Endothelial cell of umbilical vein (primary cell): ENCODE data around the gene BCAS4. TPM values are rescaled to one million over a fixed set of nuclear protein-coding genes. Genes with fewer than 3 reads are reported as not detected.

Source experiments
- BruUV-seq: library from RNA; stranded (reverse); fragments of 400-500 nt; replicated peaks from 2 replicates; lab custom pipeline; 2021; lab: Mats Ljungman, UMichigan
- CTCF ChIA-PET: fragments of 300-600, 350-600 bp; sonication (Branson Sonifier 250); formaldehyde crosslinking; loops from one replicate; lab custom pipeline; 2021; ENCODE audit warnings: antibody characterized with exemption, inconsistent platforms; lab: Charles Lee
- POLR2A ChIA-PET: fragments of 300-600, 350-600 bp; sonication (Branson Sonifier 250); formaldehyde crosslinking; loops from one replicate; lab custom pipeline; 2021; ENCODE audit warnings: antibody characterized with exemption, inconsistent platforms; lab: Charles Lee
- DNase-seq: peaks from one replicate; pipeline ENCODE4 v3.0.0-alpha.2; 2011; ENCODE audit warnings: low read depth, low spot score
- FAIRE-seq: peaks from 2 replicates; lab custom pipeline; 2011; peaks lifted over from hg19 to GRCh38; lab: Jason Lieb, UNC
- H2AFZ ChIP-seq: 2 replicates; pipeline ENCODE4 v1.6.0; 2012; ENCODE audit warnings: low read depth, low read length, control low read depth, inconsistent platforms
- H3K27ac ChIP-seq: 2 replicates; pipeline ENCODE4 v1.5.1; 2011; ENCODE audit warnings: low read depth, mild to moderate bottlenecking, control low read depth, low read length, moderate library complexity; ENCODE audit not compliant: insufficient read depth
- H3K27me3 ChIP-seq, 2 experiments: 2 replicates each; pipeline versions ENCODE4 v1.6.0 to v1.6.1; 2011; ENCODE audit warnings: low read length in 2 of 2, mixed read lengths in 1 of 2; ENCODE audit not compliant: control insufficient read depth in 2 of 2, insufficient read depth in 2 of 2
- H3K36me3 ChIP-seq, 2 experiments: 2 replicates in 1 of 2; 3 replicates in 1 of 2; pipeline ENCODE4 v1.5.1; 2011; ENCODE audit warnings: low read length in 2 of 2, mild to moderate bottlenecking in 1 of 2, moderate library complexity in 1 of 2; ENCODE audit not compliant: control insufficient read depth in 2 of 2, insufficient read depth in 2 of 2; ENCODE audit errors: extremely low read depth in 1 of 2
- H3K4me1 ChIP-seq: 3 replicates; pipeline ENCODE4 v1.5.1; 2011; ENCODE audit warnings: mild to moderate bottlenecking, low read length; ENCODE audit not compliant: control insufficient read depth, insufficient read depth; ENCODE audit errors: extremely low read depth
- H3K4me2 ChIP-seq: 2 replicates; pipeline ENCODE4 v1.6.1; 2011; ENCODE audit warnings: low read length, control low read depth, mixed read lengths; ENCODE audit not compliant: insufficient read depth
- H3K4me3 ChIP-seq, 3 experiments: fragments of 200-600 bp in 1 of 3; sonication (generic), shearing (Covaris generic) in 1 of 3; replicated peaks in 1 of 3; 2 replicates each; pipeline ENCODE4 v1.5.1; 2011 to 2016; ENCODE audit warnings: control low read depth in 3 of 3, low read length in 3 of 3, mild to moderate bottlenecking in 2 of 3, inconsistent platforms in 1 of 3, low read depth in 1 of 3, moderate library complexity in 1 of 3; ENCODE audit not compliant: insufficient read depth in 1 of 3
- H3K79me2 ChIP-seq: 2 replicates; pipeline ENCODE4 v1.6.0; 2012; ENCODE audit warnings: low read length, inconsistent platforms; ENCODE audit not compliant: control insufficient read depth, insufficient read depth
- H3K9ac ChIP-seq: replicated peaks from 2 replicates; pipeline ENCODE3; 2011; ENCODE audit warnings: low read length, control low read depth; ENCODE audit not compliant: insufficient read depth; ENCODE audit errors: extremely low read depth
- H3K9me1 ChIP-seq: replicated peaks from 3 replicates; pipeline ENCODE4 v1.6.0; 2011; ENCODE audit warnings: mild to moderate bottlenecking, low read length; ENCODE audit not compliant: control insufficient read depth, insufficient read depth; ENCODE audit errors: extremely low read depth
- H3K9me3 ChIP-seq: replicated peaks from 2 replicates; pipeline ENCODE4 v1.5.1; 2012; ENCODE audit warnings: low read length, inconsistent platforms; ENCODE audit not compliant: control insufficient read depth, insufficient read depth
- H4K20me1 ChIP-seq: replicated peaks from 2 replicates; pipeline ENCODE3; 2011; ENCODE audit warnings: mild to moderate bottlenecking, low read length; ENCODE audit not compliant: control insufficient read depth, insufficient read depth; ENCODE audit errors: extremely low read depth
- CTCF ChIP-seq, 2 donors: IDR thresholded peaks; 1 replicate in 1 of 2; 2 replicates in 1 of 2; pipeline ENCODE4 v1.5.1; 2011; ENCODE audit warnings: low read length in 2 of 2, mild to moderate bottlenecking in 2 of 2, moderate library complexity in 2 of 2, control low read depth in 1 of 2, inconsistent platforms in 1 of 2, low read depth in 1 of 2; ENCODE audit not compliant: insufficient read depth in 1 of 2; ENCODE audit errors: extremely low read depth in 1 of 2
- EZH2 ChIP-seq: IDR thresholded peaks from 2 replicates; pipeline ENCODE4 v1.6.1; 2012; ENCODE audit warnings: borderline replicate concordance, low read depth, mild to moderate bottlenecking, moderate library complexity, low read length, inconsistent platforms; ENCODE audit not compliant: severe bottlenecking
- FOS ChIP-seq: IDR thresholded peaks from 2 replicates; pipeline ENCODE4 v1.6.1; 2011; ENCODE audit warnings: mild to moderate bottlenecking, low read length, moderate library complexity, borderline replicate concordance; ENCODE audit not compliant: insufficient read depth
- GATA2 ChIP-seq: IDR thresholded peaks from 2 replicates; pipeline ENCODE4 v1.7.0; 2011; ENCODE audit warnings: low read depth, mild to moderate bottlenecking, moderate library complexity, mixed read lengths, low read length; ENCODE audit not compliant: insufficient read length, insufficient read depth
- JUN ChIP-seq: IDR thresholded peaks from 2 replicates; pipeline ENCODE4 v1.6.1; 2011; ENCODE audit warnings: borderline replicate concordance, low read depth; ENCODE audit not compliant: insufficient read length, insufficient read depth
- MAX ChIP-seq: IDR thresholded peaks from 2 replicates; pipeline ENCODE4 v1.6.1; 2011; ENCODE audit not compliant: insufficient read depth, insufficient read length
- MYC ChIP-seq: IDR thresholded peaks from one replicate; pipeline ENCODE4 v1.6.1; 2011; ENCODE audit warnings: mild to moderate bottlenecking, low read depth, low read length
- POLR2A ChIP-seq: IDR thresholded peaks from 2 replicates; pipeline ENCODE4 v1.6.1; 2012; ENCODE audit warnings: low read depth, mild to moderate bottlenecking, control low read depth, low read length
- POLR2AphosphoS5 ChIP-seq: IDR thresholded peaks from 2 replicates; pipeline ENCODE4 v1.6.1; 2012; ENCODE audit warnings: low read depth, mild to moderate bottlenecking, control low read depth, low read length, moderate library complexity; ENCODE audit not compliant: insufficient read depth
- dilution Hi-C: fragments of 300-500 bp; cut with MboI; formaldehyde crosslinking; loops from one replicate; pipeline ENCODE4 v1.15.0; 2019; ENCODE audit warnings: low sequenced_read_pairs; ENCODE audit not compliant: extremely low pct_ligation_motif_present
- intact Hi-C: fragments of 100-400 bp; cut with micrococcal nuclease; formaldehyde crosslinking; loops from one replicate; pipeline ENCODE4 v1.10.0; 2022
- polyA plus RNA-seq, 4 experiments: library from polyadenylated mRNA; depleted of rRNA in 3 of 4; stranded (reverse) in 3 of 4; unstranded in 1 of 4; fragments of >200 nt; gene quantifications; 2 replicates each; pipeline versions ENCODE4 v1.2.1 to v1.2.3, GENCODE V29; 2011 to 2012; ENCODE audit warnings: missing spikeins in 1 of 4
- total RNA-seq: library from RNA; stranded (reverse); gene quantifications from 2 replicates; pipeline ENCODE4 v1.2.3, GENCODE V29; 2021

Gene BCAS4
- total and polyA plus RNA-seq, 2 donors (not counting 3 experiments of a cell fraction or from before 2014, with no cell fraction given): 1.0 to 1.5 TPM

- Histone ChIP-seq H3K27me3 (no peaks in the 10 kb centered on the region), H4K20me1 (no peaks in the 10 kb centered on the region), H3K9me1 (no peaks in the 10 kb centered on the region), H3K9me3 (no peaks in the 10 kb centered on the region), H3K27ac (no peak overlapping the region), H3K36me3 (no peaks in the 10 kb centered on the region), H3K4me3 (no peak overlapping the region), H3K79me2 (no peaks in the 10 kb centered on the region), H3K4me1 (no peaks in the 10 kb centered on the region), H3K9ac (no peak overlapping the region), H3K4me2 (no peak overlapping the region), H2AFZ (no peak overlapping the region)
- ChIA-PET CTCF (interaction anchor here (0.7 to 1.9 kb wide), 3 partner anchors 29 to 161 kb away, joined by 3 to 8 read pairs (median 4); partner anchors contain the start of gene BCAS4), POLR2A (no interaction called here)
- dilution Hi-C loops (no loop called here), intact Hi-C loops (no loop called here)
- FAIRE-seq (no peak), DNase-seq (no peak)
- TF ChIP-seq CTCF (IDR thresholded peaks at IDR 0.05; ENCODE audit: extremely low read depth in 1 of 2, insufficient read depth in 1 of 2, low read depth in 1 of 2, low read length in 2 of 2) (no peak), MYC (no peak), FOS (no peak), EZH2 (no peak), MAX (no peak), GATA2 (no peak), JUN (no peak), POLR2AphosphoS5 (no peak), POLR2A (no peak)
- no TSS peak for BruUV-seq
Measured at GRCh38 chr20:50823319-50823718, 28.5 kb downstream of the BCAS4 start.
